IMR-90 (cell line): ENCODE data around the gene USP17L20.
"Not testable (repeated sequence)": the region's sequence is repeated elsewhere in the genome, so short reads cannot be mapped to it uniquely, and the experiment has no call there.

Source experiments
- CTCF ChIP-seq: conservative IDR thresholded peaks from 2 replicates; pipeline ENCODE4 v1.5.1; 2012; ENCODE audit warnings: mild to moderate bottlenecking, low read depth, low read length, improper control_type of control experiment
- SMC3 ChIP-seq: fragments of 150-350 bp; IDR thresholded peaks from 2 replicates; pipeline ENCODE4 v1.6.1; 2016; ENCODE audit warnings: low read depth, mild to moderate bottlenecking, antibody characterized with exemption, low read length, moderate library complexity

- TF ChIP-seq SMC3, CTCF: not testable (repeated sequence)
These were observed 14.3 kb upstream of the USP17L20 start, which contains the start of gene USP17L17 for GRCh38 chr4:9243579-9243978.
